SK-N-SH (cell line): ENCODE measurements around the gene NUP62CL.

Source experiments
- CTCF ChIP-seq: fragments of 200-600 bp; sonication (generic); IDR thresholded peaks from 2 replicates; pipeline ENCODE4 v1.6.1; 2017; ENCODE audit warnings: antibody characterized with exemption, mild to moderate bottlenecking, moderate library complexity
- SMC3 ChIP-seq: IDR thresholded peaks from 2 replicates; pipeline ENCODE4 v1.6.1; 2012; ENCODE audit warnings: low read depth, low read length, improper control_type of control experiment

- TF ChIP-seq CTCF (no peak), SMC3 (no peak)
Measured at GRCh38 chrX:107207089-107207488, 856 bp upstream of the NUP62CL start.
